GM23248 (cell line): Measurements from ENCODE around the gene RMI2.

Experiments used
- EZH2 ChIP-seq: fragments of 200-600 bp; sonication (generic); IDR thresholded peaks from 2 replicates; pipeline ENCODE4 v1.6.1; 2018; ENCODE audit warnings: antibody characterized with exemption, mild to moderate bottlenecking; ENCODE audit not compliant: insufficient read depth, poor library complexity, severe bottlenecking
- EZH2phosphoT487 ChIP-seq: fragments of 200-600 bp; sonication (generic); IDR thresholded peaks from 2 replicates; pipeline ENCODE4 v1.6.1; 2018; ENCODE audit warnings: antibody characterized with exemption, moderate library complexity, mild to moderate bottlenecking, low read depth; ENCODE audit not compliant: insufficient read depth

- no peak for TF ChIP-seq EZH2
- TF ChIP-seq EZH2phosphoT487, result no peak
Measured at GRCh38 chr16:11350921-11351335, 5.7 kb downstream of the RMI2 start.
